Keratinocyte (primary cell): Measurements from ENCODE around the gene XRN2.

Source experiments
- EZH2 ChIP-seq: IDR thresholded peaks from one replicate; pipeline ENCODE4 v1.6.1; 2012; ENCODE audit warnings: inconsistent platforms, mild to moderate bottlenecking, low read length, moderate library complexity
- TF ChIP-seq, protein P1 (sequence below), 3 experiments: IDR thresholded peaks in 1 of 3; conservative IDR thresholded peaks in 1 of 3; optimal IDR thresholded peaks in 1 of 3; 2 replicates in 2 of 3; 3 replicates in 1 of 3; pipeline versions ENCODE3 to v1.5.1; 2011; ENCODE audit warnings: low read length in 3 of 3, mild to moderate bottlenecking in 3 of 3, moderate library complexity in 2 of 3, control low read depth in 1 of 3, inconsistent platforms in 1 of 3; ENCODE audit not compliant: insufficient read depth in 2 of 3; ENCODE audit errors: extremely low read depth in 1 of 3

- TF ChIP-seq, protein P1, sequence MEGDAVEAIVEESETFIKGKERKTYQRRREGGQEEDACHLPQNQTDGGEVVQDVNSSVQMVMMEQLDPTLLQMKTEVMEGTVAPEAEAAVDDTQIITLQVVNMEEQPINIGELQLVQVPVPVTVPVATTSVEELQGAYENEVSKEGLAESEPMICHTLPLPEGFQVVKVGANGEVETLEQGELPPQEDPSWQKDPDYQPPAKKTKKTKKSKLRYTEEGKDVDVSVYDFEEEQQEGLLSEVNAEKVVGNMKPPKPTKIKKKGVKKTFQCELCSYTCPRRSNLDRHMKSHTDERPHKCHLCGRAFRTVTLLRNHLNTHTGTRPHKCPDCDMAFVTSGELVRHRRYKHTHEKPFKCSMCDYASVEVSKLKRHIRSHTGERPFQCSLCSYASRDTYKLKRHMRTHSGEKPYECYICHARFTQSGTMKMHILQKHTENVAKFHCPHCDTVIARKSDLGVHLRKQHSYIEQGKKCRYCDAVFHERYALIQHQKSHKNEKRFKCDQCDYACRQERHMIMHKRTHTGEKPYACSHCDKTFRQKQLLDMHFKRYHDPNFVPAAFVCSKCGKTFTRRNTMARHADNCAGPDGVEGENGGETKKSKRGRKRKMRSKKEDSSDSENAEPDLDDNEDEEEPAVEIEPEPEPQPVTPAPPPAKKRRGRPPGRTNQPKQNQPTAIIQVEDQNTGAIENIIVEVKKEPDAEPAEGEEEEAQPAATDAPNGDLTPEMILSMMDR (optimal IDR thresholded peaks at IDR 0.05 in 1 of 3, IDR thresholded peaks at IDR 0.05 in 1 of 3, conservative IDR thresholded peaks at IDR 0.05 in 1 of 3; ENCODE audit: extremely low read depth in 1 of 3, insufficient read depth in 2 of 3, low read length in 3 of 3) = no peak
- no peak for TF ChIP-seq EZH2
Measured at GRCh38 chr20:21394551-21394950, 91.4 kb downstream of the XRN2 start.
